Hematopoietic multipotent progenitor cell treated with erythropoietin and hydrocortisone succinate and interleukin-3 and kit ligand, for 6 days (in vitro differentiated cells): Measurements from ENCODE around the gene KCNQ5.
A peak's percentile ranks its signal among the peaks of the same experiment; 100 is the strongest.

Experiments
- DNase-seq: peaks from one replicate; pipeline ENCODE4 v3.0.0-alpha.2; 2015

KCNQ5 gene

DNA sequence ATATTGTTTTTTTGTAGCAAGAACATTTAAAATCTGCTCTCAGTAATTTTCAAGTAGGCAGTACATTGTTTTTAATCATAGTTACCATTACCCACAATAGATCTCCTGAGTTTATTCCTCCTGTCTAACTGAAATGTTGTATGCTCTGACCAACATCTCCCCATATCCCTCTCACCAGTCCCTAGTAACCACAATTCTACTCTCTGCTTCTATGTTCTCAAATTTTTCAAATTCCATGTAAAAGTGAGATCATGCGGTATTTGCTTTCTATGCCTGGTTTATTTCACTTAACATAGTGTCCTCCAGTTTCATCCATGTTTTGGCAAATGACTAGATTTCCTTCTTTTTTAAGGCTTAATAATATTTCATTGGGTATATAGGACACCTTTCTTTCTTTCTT is 300.5 kb downstream of the KCNQ5 start:
- DNase-seq: no peak

GRCh38 chr6:72925136-72925535 is 303.3 kb downstream of the KCNQ5 start:
- DNase-seq: no peak

GRCh38 chr6:72930556-72931132 is 308.8 kb downstream of the KCNQ5 start:
- no peak for DNase-seq

DNA sequence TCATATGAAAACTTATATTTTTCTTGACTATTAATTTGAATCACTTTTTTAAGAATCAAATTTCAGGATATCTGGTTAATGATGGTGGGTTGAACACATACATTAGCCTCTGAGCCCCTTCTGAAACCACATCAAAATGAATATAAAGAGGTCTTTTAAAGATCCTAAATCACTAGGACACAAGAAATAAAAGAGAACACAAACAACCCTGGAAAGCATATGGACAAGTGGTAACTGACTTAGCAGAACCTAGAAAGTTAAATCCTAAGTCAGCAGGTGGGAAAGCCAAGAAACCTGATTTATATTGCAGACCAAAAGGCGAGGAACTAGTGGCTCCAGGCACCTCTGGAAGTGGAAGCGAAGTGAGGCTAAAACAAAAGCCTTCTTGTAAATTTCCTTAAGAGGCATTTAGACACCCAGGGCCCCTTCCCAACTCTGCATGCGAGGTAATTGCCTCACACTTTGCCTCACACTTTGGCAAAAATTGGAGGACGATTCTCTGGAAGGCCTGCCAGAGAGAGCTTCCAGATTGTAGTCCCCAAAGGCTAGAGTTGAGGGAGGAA is 309.5 kb downstream of the KCNQ5 start:
- DNase-seq: no peak

GRCh38 chr6:72933233-72933632 is 311.4 kb downstream of the KCNQ5 start:
- DNase-seq: no peak

DNA sequence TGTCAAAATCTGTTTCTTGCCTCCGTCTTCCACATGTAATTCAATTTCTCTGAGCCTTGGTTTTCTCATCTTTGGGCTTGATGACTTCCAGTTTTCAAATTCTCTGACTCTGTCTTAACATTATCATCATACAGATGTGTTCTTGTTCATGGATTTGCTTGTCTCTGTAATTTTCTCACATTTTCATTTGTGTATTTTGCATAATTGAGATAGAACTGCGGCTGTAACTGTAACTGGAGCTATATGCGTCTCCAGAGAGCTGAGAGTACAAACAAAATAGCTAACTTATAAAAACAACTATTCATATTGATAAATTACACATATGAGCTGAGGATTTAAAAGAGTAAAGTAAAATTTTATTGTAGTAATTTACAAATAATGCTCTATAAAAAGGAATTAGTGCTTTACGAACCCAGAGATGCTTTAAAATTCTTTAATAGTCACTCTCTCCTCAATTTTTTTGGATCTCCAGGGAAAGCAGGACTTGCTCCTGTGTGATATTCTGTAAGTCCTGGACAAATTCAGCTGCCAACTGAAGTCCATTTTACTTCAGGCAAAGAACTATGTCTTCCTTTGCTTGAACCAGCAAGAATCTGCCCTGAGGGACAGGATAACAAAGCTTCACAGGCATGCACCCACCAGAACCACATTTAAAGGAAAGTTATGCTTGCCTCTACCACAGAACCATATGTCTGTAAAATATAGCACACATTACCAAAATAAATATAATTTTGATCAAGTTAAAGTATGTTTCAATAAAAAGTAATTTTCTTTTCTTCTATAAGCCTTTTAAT is 315.1 kb downstream of the KCNQ5 start:
- no peak for DNase-seq

DNA sequence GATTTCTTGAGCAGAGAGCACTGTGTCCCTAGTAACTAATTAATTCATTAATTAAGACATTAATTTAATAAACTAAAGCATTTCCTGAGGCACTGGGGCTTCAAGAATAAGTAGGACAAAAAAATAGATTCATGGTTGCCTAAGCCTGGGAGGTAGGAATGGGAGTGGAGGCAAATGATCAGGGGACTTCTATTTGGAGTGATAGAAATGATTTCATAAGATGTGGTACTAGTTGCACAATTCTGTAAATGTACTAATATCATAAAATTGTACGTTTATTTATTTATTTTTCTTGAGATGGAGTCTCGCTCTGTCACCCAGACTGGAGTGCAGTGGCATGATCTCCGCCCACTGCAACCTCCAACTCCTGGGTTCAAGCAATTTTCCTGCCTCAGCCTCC is 316.2 kb downstream of the KCNQ5 start:
- no peak for DNase-seq

DNA sequence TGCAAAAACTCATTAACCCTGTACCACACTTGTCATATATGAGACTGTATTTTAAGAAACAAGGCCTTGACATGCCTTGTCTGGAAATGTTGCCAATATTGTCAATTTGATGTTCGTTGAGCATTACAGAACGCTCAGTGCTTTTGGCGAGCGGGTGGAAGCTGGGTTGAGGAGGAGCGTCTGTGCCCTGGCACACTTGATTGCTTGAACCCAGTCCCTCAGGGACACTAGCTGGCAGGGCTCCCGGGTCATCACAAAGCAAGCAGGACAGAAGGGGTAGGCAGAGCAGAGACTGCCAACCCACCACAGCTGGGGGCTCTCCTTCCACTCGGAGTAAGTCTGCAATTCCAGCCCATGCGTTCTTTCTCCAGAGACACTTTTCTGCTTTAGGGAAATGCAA is 317.1 kb downstream of the KCNQ5 start:
- no peak for DNase-seq

DNA sequence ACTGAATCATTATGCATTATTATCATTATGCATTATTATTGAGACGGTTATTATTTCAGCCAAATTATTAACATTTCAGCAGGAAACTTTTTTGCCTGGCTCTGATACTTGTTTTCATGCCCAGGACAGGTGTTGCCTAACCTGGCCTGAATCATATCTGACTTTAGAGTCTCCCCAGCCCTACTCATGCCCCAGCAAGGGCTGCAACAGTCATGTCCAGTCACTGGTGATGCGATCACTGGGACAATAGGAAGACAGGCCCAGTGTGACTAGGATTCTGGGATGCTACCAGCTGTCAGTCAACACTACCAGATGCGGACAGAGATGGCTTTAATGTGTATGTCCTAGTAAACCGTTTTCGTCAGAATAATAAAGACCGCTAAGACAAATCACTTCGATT is 318.4 kb downstream of the KCNQ5 start:
- no peak for DNase-seq

DNA sequence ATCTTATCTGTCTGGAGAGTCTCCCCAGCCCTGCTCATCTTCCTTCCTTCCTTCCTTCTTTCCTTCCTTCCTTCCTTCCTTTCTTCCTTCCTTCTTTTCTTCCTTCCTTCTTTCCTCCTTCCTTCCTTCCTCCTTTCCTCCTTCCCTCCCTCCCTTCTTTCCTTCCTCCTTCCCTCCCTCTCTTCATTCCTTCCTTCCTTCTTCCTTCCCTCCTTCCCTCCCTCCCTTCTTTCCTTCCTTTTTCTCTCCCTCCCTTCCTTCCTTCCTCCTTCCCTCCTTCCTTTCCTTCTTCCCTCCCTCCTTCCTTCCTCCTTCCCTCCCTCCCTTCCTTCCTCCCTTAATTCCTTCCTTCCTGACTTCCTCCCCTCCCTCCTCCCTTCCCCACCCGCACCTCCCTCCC is 319.4 kb downstream of the KCNQ5 start:
- no peak for DNase-seq

- no peak for DNase-seq
These were observed 319.9 kb downstream of the KCNQ5 start for GRCh38 chr6:72941751-72942150.

- no peak for DNase-seq
These were observed 321.8 kb downstream of the KCNQ5 start for GRCh38 chr6:72943699-72944098.

- no peak for DNase-seq
These were observed 322.8 kb downstream of the KCNQ5 start for GRCh38 chr6:72944660-72945059.

DNA sequence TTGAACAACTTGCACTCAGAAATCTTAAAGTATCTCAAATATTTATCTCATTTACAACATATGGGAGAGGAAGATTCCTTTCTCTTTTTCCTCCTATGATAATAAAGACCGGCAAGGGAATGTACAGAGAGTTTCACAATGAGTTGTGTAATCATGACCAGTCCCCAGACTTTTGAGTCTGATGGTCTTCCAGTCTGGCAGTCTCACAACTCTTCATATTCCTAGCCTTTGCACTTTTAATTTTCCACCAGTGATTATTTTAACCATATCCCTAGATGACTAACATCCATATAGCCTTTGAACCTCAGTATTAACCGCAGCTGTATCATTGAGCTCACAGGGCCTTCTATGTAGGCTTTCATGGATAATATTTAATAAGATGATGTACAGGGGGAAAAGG is 324.9 kb downstream of the KCNQ5 start:
- no peak for DNase-seq

GRCh38 chr6:72947534-72947933 is 325.7 kb downstream of the KCNQ5 start:
- DNase-seq: no peak

GRCh38 chr6:72948153-72948552 is 326.3 kb downstream of the KCNQ5 start:
- no peak for DNase-seq

DNA sequence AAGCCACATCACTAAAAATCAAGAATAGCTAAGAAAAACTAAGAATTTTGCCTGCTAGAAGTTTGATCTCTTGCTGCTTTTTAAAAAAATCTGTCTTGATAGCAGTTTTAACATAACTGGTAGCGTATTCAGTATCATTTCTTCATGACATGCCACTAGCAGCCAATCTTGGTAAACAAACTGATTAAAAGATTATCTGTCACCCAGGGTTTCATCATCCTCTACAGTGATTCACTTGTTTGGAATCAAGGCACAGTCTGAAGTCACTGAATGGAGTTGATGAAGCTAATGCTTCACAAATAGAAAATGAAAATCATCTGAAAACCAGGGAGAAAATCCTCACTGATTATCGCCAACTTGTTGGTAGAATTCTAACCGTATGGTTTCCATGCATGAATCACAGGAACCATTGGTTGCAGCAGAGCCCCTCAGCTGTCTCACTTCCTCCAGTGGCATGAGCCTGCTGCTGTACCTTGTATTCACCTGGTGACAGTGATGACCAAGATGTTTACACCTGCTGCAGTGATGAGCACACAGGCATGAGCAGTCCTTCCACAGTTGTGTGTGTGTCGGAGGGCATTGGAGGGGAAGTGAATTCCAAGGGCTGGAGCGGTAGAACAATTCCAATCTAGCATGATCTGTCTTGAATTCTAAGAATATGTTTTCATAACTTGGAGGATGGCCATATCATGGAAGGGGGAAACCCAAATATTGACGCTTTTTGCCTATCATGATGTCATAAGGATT is 328.4 kb downstream of the KCNQ5 start:
- peak; percentile 18 for DNase-seq

DNA sequence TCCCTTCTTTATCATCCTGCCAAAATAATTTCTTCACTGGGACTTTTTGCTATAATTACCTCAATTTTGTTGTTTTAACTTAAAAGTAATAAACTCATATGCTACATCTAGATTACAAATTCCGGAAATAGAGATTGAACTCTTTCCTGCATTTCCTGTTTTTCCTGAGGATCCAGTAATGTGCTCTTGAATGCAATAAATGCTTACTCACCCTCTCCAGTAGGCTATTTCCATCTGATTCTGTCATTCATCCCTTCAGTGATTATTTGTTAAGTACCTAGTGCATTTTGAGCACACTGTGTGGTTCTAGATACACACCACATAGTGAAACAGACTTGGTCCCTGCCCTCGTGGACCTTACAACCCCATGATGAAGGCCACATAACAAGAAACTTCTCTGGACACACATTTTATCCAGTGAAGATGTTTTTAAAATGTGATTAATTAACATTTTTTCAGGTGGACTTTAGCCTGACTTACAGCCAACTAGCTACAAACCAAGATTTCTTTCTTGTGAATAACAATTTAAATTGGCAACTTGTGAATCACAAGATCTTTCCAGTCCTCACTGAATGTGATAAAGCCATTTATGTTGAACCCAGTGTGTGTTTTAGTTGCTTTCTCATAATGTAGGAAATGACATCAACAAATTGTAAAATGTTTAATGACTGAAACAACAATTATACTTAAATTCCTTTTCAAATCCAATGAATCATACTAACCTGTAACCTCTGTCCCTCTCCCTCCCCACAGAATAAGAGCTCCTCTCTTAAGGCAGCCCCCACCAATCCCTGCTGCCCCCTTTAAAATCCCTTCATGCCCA is 331.2 kb downstream of the KCNQ5 start:
- no peak for DNase-seq

DNA sequence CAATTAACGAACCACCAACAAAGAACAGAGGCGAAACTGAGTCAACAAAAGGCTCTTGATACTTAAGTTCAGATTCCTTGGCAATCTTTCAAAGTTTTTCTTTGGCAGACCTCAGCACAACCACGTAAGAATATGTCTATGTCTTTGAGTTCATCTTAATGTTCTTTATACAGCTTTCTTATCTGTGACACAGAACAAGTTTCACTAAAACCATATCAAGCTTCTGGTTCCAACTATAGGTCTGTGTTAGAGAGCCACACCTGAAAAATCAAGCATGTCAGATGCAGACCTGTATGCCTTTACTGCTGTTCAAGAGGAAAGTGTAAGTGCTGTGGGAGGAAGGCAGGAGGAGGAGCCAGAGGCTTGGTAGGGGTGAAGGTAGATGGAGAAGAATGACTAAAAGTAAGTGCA is 332.1 kb downstream of the KCNQ5 start:
- peak; percentile 22 for DNase-seq

DNA sequence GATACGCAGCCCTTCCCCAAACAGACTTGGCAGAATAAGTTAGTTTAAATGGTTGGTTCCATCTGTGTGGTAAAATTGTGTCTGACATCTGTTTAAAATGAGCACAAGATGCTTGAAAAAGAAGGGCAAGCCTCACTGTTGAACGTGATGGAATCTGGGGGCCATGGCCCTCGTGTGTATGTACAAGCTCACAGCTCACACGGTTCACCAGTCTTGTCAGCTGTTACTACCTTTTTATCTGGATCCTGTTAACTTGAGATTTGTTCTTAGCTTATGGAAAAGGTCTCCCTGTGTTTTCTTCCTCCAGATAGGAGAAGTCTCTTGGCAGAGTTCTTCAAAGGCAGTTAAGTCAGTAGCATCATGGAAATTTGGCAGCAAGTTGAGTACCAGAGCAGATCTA is 332.9 kb downstream of the KCNQ5 start:
- DNase-seq: no peak

- peak; percentile 30 for DNase-seq
These were observed 333.8 kb downstream of the KCNQ5 start for GRCh38 chr6:72955666-72956065.

DNA sequence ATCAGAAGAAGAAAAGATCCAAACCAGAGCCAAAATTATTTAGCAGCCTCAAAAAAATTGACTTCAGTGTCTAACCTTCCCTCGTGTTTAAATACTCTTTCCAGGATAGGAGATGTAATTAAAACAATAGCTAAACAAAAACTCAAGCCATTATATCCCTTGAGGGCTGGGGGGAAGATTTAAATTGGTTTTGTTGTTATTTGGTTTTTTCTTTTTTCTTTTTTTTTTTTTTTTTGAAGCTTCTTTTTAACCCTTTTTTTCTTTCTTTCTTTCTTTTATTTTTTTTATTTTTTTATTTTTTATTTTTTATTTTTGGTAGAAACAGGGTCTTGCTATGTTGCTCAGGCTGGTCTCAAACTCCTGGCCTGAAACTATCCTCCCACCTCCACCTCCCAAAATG is 334.4 kb downstream of the KCNQ5 start:
- no peak for DNase-seq

GRCh38 chr6:72959821-72960220 is 338.0 kb downstream of the KCNQ5 start:
- DNase-seq: no peak
